Ascending aorta (tissue), 2 donors: ENCODE data around the gene ADAMTS15. TPM values are rescaled to one million over a fixed set of nuclear protein-coding genes. Genes with fewer than 3 reads are reported as not detected.
A peak's percentile ranks its signal among the peaks of the same experiment; 100 is the strongest.

Experiments
- DNase-seq, 2 donors: peaks; one replicate each; pipeline ENCODE4 v3.0.0-alpha.2; 2019; ENCODE audit warnings: low spot score in 2 of 2
- H3K27ac ChIP-seq, 2 donors: fragments of 200-600 bp; sonication (generic); one replicate each; pipeline ENCODE4 v1.5.1; 2016 to 2017; ENCODE audit warnings: mild to moderate bottlenecking in 1 of 2
- H3K27me3 ChIP-seq: fragments of 200-600 bp; sonication (generic); one replicate; pipeline ENCODE4 v1.5.1; 2017
- H3K36me3 ChIP-seq, 2 donors: fragments of 200-600 bp; sonication (generic); one replicate each; pipeline ENCODE4 v1.5.1; 2016
- H3K4me1 ChIP-seq, 2 donors: fragments of 200-600 bp; sonication (generic); one replicate each; pipeline ENCODE4 v1.5.1; 2016 to 2017; ENCODE audit warnings: mild to moderate bottlenecking in 1 of 2
- H3K4me3 ChIP-seq, 2 donors: fragments of 200-600 bp; sonication (generic); one replicate each; pipeline ENCODE4 v1.5.1; 2016 to 2017; ENCODE audit warnings: mild to moderate bottlenecking in 1 of 2
- H3K9me3 ChIP-seq, 2 donors: fragments of 200-600 bp; sonication (generic); one replicate each; pipeline ENCODE4 v1.5.1; 2016
- intact Hi-C: fragments of 100-400 bp; cut with DNase I; formaldehyde crosslinking; loops from one replicate; pipeline ENCODE4 v1.15.1; 2023
- total RNA-seq: library from RNA; depleted of rRNA; stranded (reverse); fragments of >200 nt; gene quantifications from one replicate; pipeline ENCODE4 v1.1.0, GENCODE V29; 2016
- TF ChIP-seq, protein P1 (sequence below), 3 experiments: fragments of 200-600 bp in 2 of 3; fragments of 450-650 bp in 1 of 3; sonication (generic) in 2 of 3; IDR thresholded peaks; one replicate each; pipeline ENCODE4 v1.5.1; 2016 to 2019; ENCODE audit warnings: antibody characterized with exemption in 3 of 3, mild to moderate bottlenecking in 1 of 3, moderate library complexity in 1 of 3

The ADAMTS15 gene
- total RNA-seq, 1 donor from 2014 or later: 20.4 TPM

DNA sequence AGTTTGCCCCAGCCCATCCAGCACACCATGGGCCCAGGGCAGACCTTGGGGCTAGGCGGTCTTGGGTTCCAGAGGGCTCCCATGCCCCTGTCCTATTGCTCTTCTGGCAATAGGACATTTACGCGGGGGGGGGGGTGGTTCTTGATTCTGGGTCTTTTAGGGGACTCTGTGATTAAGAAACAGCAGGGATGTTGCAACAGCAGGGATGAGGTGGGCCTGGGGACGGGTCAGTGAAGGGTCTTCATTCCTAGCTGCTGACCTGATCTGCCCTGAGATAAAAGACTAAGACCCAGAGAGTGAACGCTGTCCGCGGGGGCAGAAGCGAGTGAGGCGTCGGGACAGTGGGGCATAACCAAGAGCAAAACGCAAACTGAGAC, 418 bp upstream of the ADAMTS15 start:
- Histone ChIP-seq H3K9me3 (no peaks in the 10 kb centered on the region), H3K4me1 (peaks cover 11 to 21% of the 10 kb centered on the region in 2 donors), H3K4me3 (peak overlapping the region; percentile 57 to 81), H3K27ac (peak overlapping the region; percentile 76 to 82), H3K36me3 (no peaks in the 10 kb centered on the region), H3K27me3 (no peaks in the 10 kb centered on the region)
- intact Hi-C loops: loop anchor here (2.0 to 5.0 kb wide), 3 partner anchors 75 to 229 kb away; no protein-coding TSS in a partner anchor
- DNase-seq: no peak
- TF ChIP-seq, protein P1, sequence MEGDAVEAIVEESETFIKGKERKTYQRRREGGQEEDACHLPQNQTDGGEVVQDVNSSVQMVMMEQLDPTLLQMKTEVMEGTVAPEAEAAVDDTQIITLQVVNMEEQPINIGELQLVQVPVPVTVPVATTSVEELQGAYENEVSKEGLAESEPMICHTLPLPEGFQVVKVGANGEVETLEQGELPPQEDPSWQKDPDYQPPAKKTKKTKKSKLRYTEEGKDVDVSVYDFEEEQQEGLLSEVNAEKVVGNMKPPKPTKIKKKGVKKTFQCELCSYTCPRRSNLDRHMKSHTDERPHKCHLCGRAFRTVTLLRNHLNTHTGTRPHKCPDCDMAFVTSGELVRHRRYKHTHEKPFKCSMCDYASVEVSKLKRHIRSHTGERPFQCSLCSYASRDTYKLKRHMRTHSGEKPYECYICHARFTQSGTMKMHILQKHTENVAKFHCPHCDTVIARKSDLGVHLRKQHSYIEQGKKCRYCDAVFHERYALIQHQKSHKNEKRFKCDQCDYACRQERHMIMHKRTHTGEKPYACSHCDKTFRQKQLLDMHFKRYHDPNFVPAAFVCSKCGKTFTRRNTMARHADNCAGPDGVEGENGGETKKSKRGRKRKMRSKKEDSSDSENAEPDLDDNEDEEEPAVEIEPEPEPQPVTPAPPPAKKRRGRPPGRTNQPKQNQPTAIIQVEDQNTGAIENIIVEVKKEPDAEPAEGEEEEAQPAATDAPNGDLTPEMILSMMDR (IDR thresholded peaks at IDR 0.05): no peak

DNA sequence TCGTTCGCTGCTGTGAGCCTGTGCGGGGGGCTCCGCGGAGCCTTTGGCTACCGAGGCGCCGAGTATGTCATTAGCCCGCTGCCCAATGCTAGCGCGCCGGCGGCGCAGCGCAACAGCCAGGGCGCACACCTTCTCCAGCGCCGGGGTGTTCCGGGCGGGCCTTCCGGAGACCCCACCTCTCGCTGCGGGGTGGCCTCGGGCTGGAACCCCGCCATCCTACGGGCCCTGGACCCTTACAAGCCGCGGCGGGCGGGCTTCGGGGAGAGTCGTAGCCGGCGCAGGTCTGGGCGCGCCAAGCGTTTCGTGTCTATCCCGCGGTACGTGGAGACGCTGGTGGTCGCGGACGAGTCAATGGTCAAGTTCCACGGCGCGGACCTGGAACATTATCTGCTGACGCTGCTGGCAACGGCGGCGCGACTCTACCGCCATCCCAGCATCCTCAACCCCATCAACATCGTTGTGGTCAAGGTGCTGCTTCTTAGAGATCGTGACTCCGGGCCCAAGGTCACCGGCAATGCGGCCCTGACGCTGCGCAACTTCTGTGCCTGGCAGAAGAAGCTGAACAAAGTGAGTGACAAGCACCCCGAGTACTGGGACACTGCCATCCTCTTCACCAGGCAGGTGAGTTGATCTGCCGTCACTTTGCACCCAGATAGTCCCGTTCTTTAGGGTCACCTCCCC, 1.0 kb downstream of the ADAMTS15 start:
- peak overlapping the region; percentile 57 to 81 for H3K4me3 ChIP-seq
- H3K9me3 ChIP-seq: no peaks in the 10 kb centered on the region
- TF ChIP-seq, protein P1 (IDR thresholded peaks at IDR 0.05): no peak
- no peak for DNase-seq
- H3K27ac ChIP-seq: peak overlapping the region; percentile 76 to 82
- H3K4me1 ChIP-seq: peaks cover 11 to 24% of the 10 kb centered on the region in 2 donors
- H3K36me3 ChIP-seq: no peaks in the 10 kb centered on the region
- intact Hi-C loops: loop anchor here (2.0 to 5.0 kb wide), 3 partner anchors 73 to 228 kb away; no protein-coding TSS in a partner anchor
- H3K27me3 ChIP-seq: no peaks in the 10 kb centered on the region

DNA sequence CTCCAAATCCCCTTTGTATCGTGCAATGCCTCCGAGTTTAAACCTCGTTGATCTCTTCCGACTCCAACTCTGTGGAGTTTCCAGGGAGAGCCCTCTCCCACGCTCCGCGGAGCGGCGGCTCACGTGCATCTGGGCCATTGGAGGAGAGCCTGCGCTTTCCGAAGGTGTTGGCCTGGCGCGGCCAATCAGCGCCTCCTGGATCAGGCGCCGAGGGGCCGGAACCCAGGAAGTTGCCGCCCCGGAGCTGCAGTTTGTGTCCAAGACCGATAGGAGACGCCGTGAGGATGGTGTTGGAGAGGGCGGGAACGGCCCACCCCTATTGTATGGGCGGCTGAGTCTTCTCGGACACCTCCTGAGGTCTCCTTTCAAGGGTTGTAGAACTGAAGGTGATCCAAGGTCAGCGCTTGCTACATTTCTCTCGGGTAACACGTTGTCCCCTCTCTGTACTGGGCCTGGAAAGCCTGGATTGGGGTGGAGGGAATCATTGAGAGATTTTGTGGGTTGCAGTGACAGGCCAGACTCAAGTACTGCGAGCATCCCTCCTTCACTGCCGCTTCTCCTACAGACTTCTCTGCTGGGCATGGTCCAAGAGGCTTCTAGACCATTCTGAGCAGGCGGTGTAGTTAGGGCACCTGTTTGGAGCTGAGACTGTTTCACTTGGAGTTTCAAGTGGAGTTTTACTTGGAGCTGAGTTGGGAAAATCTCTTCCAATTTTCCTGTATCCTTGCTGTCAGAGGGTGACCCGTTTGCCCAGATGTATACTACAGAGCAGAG, 1.7 kb downstream of the ADAMTS15 start:
- peak overlapping the region; percentile 57 to 81 for H3K4me3 ChIP-seq
- peak overlapping the region; percentile 76 to 82 for H3K27ac ChIP-seq
- TF ChIP-seq, protein P1 (IDR thresholded peaks at IDR 0.05): peak; percentile 66 to 90 (median 88)
- intact Hi-C loops: loop anchor here (2.0 to 5.0 kb wide), 3 partner anchors 73 to 227 kb away; no protein-coding TSS in a partner anchor
- no peaks in the 10 kb centered on the region for H3K36me3 ChIP-seq
- no peaks in the 10 kb centered on the region for H3K9me3 ChIP-seq
- no peaks in the 10 kb centered on the region for H3K27me3 ChIP-seq
- H3K4me1 ChIP-seq: peaks cover 11 to 24% of the 10 kb centered on the region in 2 donors
- DNase-seq: peak; percentile 42 to 92

- Histone ChIP-seq H3K27me3 (no peaks in the 10 kb centered on the region), H3K36me3 (no peaks in the 10 kb centered on the region), H3K9me3 (no peaks in the 10 kb centered on the region), H3K27ac (peak overlapping the region; percentile 76 to 82), H3K4me1 (peaks cover 11 to 24% of the 10 kb centered on the region in 2 donors), H3K4me3 (peak overlapping the region in 1 of 2 donors; percentile 81)
- TF ChIP-seq, protein P1 (IDR thresholded peaks at IDR 0.05): no peak
- DNase-seq: peak in 1 of 2 donors; percentile 73
- intact Hi-C loops: loop anchor here (1.0 kb wide), 2 partner anchors 27 to 376 kb away; no protein-coding TSS in a partner anchor
Measured at GRCh38 chr11:130451231-130452019, 3.0 kb downstream of the ADAMTS15 start.

GRCh38 chr11:130452176-130452575, 3.7 kb downstream of the ADAMTS15 start:
- Histone ChIP-seq H3K36me3 (no peaks in the 10 kb centered on the region), H3K27me3 (no peaks in the 10 kb centered on the region), H3K4me3 (peak overlapping the region in 1 of 2 donors; percentile 81), H3K9me3 (no peaks in the 10 kb centered on the region), H3K4me1 (peaks cover 11 to 24% of the 10 kb centered on the region in 2 donors), H3K27ac (peak overlapping the region; percentile 76 to 82)
- no peak for DNase-seq
- TF ChIP-seq, protein P1 (IDR thresholded peaks at IDR 0.05): peak in 1 of 3 experiments; percentile 6
- intact Hi-C loops: no loop called here
